HG02571 (cell line): ENCODE results near the gene JPH4.

Experiments used
- ATAC-seq: cut with Tn5 transposase; IDR thresholded peaks from one replicate; pipeline ENCODE4 v1.9.1; 2021; ENCODE audit warnings: mild to moderate bottlenecking, moderate library complexity; ENCODE audit not compliant: unreplicated experiment

The JPH4 gene

DNA sequence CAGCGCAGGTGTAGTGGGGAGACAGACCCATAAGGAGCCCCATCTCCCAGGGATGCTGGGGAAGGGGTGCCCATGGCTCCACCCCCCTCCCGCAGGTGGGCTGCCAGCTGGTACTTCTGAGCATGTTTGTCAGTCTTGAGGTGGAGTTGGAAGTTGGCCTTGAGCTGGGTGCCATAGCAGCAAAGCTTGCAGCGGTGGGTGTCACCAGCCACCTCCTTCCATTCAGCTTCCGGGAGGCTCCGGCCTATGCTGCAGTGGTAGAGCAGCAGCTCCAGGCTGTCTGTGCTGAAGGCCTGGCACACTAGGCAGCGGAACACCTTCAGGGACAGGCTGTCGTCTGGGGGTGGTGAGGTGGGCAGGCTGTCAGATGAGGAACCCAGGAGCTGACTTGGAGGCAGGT is 45.9 kb downstream of the JPH4 start:
- no peak for ATAC-seq

- no peak for ATAC-seq
Measured at GRCh38 chr14:23531391-23531790, 47.2 kb downstream of the JPH4 start.

DNA sequence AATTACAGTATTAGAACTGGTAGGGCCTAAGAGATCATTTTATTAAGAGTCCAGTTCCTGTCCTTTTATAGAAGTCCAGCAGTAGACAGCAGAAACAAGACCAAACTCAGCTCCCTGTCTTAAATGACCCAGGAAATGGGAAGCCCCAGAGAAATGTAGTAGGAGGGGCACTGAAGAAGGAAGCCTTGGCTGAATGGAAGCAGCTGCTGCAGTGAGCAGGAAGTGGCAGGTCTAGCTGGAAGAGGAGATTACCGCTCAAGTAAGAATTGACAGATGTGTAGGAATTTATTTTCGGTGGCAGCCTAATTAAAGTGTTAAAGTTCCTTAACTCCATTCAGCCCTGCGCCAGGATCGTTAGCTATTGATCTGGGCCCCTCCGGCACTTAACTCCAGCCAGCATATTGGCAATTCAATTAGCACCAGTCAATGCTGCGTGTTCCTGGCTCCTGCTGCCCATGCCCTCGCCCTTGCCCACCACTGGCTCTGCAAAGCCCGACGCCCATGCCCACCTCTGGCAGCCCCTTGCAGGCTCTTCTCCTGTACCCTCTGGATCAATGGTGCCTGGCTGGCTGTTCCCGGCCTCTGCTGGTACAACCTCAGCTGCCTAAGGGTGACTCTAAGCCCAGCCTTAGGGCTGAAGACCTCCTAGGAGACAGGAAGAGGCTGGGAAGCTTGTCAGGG is 48.1 kb downstream of the JPH4 start:
- ATAC-seq = no peak

DNA sequence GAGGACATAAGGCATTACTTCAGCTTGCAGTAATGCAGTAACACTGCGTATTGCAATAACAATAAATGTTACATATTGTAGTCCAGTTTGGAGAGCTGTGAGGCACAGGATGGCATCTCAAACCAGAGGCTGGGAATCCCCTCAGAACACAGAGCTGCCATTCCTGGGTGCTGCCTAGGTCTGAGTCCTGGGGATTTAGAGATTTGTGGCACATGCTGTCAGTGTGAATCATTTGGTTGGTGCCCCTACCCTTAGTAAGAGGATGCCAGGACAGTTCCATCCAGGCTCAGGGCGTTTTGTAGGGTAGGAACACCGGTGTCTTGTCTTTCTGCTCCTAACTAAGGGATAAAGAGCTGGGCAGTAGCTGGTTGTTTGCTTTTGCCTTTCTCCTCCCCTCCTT is 49.6 kb downstream of the JPH4 start:
- no peak for ATAC-seq

DNA sequence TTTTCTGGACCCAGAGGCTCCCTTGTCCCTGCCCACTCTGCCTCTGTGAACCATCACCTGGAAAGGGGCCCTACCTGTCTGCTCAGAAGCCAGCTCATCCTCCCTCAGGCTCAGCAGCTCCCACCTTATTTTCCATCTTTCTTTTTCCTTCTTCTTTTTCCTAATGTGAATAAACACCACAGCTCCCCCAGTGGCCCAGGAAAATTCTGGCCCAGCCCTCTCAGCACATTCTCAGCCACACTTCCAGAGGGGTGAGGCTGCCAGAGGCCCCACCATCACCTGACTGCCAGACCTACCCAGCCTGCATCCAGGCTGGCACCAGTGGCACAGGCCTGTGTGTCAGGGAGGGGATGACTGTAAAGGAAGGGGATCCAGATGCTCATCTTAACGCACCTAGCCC is 50.0 kb downstream of the JPH4 start:
- ATAC-seq = no peak

DNA sequence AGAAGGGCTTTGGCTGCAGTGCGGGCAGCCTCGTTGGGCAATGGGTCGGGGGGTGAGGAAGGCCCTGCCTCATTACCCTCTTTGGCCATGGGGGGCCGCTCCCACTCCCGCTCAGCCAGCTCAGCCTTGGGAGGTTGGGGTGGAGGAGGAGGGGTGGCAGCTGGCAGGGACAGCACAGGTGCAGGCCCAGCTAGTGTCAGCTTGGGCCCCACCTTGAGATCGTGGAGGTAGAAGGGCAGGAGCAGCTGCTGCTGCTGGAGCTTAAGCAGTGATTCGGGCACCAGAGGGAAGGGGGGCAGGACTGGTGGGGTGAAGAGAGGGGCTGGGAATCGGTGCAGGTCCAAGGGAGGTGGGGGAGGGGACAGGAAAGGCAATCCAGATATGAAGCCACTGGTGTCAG is 53.0 kb downstream of the JPH4 start:
- no peak for ATAC-seq

- no peak for ATAC-seq
Measured at GRCh38 chr14:23524954-23525353, 53.6 kb downstream of the JPH4 start.

- no peak for ATAC-seq
Measured at GRCh38 chr14:23523229-23524016, 55.2 kb downstream of the JPH4 start.

DNA sequence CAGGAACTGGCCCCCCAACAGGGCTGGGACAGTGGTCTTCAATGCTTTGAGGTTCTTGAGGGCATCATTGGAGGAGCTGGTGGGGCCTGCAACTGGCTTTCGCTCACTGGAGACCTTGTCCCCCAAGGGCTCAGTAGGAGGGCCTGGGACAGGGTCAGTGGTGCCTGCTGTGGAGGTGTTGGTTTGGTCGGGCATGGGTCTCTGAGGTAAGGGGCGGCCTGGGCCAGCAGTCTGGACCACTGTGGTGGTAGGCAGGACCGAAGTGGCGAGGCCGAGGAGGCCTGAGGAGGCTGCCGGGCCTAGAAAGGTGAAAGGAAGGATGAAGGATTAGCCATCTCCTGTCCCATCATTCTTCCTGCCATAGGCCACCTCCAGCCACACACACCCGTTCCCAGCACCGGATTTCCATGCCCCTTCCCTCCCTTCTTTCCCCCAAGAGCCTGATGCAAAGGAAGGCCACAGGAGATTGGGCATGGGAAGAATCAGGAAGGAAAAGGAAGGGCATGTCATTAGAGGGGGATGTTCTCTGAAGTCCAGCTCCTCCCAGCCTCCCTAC is 55.9 kb downstream of the JPH4 start:
- no peak for ATAC-seq

- no peak for ATAC-seq
Measured at GRCh38 chr14:23521785-23522640, 56.6 kb downstream of the JPH4 start.

DNA sequence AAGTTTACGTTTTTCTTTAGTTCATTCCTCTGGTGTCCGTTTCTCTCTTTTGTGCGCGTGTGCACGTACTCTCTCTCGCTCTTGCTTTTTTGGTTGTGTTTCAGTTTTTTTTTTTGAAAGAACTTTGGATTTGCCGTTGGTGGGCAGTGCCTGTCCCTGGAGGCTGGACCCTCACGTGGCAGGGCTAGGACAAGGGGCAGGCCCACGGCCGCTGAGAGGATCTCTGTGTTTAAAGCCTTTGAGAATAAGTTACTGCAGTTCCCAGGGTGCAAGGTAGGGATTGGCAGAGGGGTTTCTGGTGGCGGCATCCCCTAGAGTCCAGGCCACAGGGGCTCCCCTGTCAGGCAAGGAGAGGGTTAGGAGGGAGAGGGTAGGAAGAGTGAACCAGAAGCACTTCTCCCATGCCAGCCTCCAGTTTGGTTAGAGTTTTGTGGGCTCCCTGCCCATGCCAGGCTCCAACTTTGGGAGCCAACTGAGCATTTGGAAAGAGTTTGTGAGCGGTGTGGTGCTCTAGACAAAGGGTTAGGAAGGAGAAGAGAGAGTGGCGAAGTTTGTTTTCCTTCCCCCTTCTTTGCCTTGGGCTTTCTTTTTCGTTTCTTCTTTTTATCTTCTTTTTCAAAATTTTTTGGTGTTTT is 57.6 kb downstream of the JPH4 start:
- ATAC-seq = no peak

GRCh38 chr14:23518709-23519108 is 59.9 kb downstream of the JPH4 start:
- ATAC-seq = no peak
